Astrocyte of the cerebellum (primary cell): Measurements from ENCODE around the gene KLK15.
A peak's percentile ranks its signal among the peaks of the same experiment; 100 is the strongest.
"Not testable (repeated sequence)": the region's sequence is repeated elsewhere in the genome, so short reads cannot be mapped to it uniquely, and the experiment has no call there.

Experiments used
- DNase-seq: peaks from one replicate; pipeline ENCODE4 v3.0.0-alpha.2; 2011; ENCODE audit warnings: low read depth
- H3K4me3 ChIP-seq: 2 replicates; pipeline ENCODE4 v1.5.1; 2011; ENCODE audit warnings: mild to moderate bottlenecking, low read depth, low read length, moderate library complexity
- in situ Hi-C: cut with HindIII; loops from 2 replicates; pipeline ENCODE4 v1.10.0; 2017; ENCODE audit warnings: low sequenced_read_pairs
- TF ChIP-seq, protein P1 (sequence below): IDR thresholded peaks from 2 replicates; pipeline ENCODE4 v1.5.1; 2012; ENCODE audit warnings: low read length, low read depth, moderate library complexity, mild to moderate bottlenecking; ENCODE audit errors: missing control alignments

Gene KLK15

GRCh38 chr19:50785329-50785728, 48.0 kb downstream of the KLK15 start:
- TF ChIP-seq, protein P1, sequence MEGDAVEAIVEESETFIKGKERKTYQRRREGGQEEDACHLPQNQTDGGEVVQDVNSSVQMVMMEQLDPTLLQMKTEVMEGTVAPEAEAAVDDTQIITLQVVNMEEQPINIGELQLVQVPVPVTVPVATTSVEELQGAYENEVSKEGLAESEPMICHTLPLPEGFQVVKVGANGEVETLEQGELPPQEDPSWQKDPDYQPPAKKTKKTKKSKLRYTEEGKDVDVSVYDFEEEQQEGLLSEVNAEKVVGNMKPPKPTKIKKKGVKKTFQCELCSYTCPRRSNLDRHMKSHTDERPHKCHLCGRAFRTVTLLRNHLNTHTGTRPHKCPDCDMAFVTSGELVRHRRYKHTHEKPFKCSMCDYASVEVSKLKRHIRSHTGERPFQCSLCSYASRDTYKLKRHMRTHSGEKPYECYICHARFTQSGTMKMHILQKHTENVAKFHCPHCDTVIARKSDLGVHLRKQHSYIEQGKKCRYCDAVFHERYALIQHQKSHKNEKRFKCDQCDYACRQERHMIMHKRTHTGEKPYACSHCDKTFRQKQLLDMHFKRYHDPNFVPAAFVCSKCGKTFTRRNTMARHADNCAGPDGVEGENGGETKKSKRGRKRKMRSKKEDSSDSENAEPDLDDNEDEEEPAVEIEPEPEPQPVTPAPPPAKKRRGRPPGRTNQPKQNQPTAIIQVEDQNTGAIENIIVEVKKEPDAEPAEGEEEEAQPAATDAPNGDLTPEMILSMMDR: no peak
- in situ Hi-C loops: no loop called here
- no peak overlapping the region for H3K4me3 ChIP-seq
- no peak for DNase-seq

DNA sequence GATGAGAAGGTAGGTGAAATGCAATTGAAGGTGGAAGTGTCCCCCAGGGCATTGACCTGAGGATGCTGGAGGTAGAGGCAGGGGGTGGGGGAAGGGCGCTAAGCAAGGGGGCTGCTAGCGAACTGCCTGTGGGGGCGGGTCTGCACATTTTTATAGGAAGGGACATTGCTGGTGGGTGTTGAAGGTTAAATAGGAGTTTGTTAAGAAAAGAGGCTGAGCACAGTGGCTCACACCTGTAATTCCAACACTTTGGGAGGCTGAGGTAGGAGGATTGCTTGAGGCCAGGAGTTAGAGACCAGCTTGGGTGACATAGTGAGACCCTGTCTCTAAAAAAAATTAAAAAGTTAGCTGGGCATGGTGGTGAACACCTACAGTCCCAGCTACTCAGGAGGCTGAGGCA, 48.7 kb downstream of the KLK15 start:
- TF ChIP-seq, protein P1: no peak
- no peak for DNase-seq
- no peak overlapping the region for H3K4me3 ChIP-seq
- in situ Hi-C loops: no loop called here

- H3K4me3 ChIP-seq, DNase-seq, in situ Hi-C loops: not testable (repeated sequence)
These were observed 49.6 kb downstream of the KLK15 start for GRCh38 chr19:50783848-50784152.

GRCh38 chr19:50780753-50781435, 52.5 kb downstream of the KLK15 start:
- peak; percentile 55 for DNase-seq
- in situ Hi-C loops: no loop called here
- no peak overlapping the region for H3K4me3 ChIP-seq
- TF ChIP-seq, protein P1: no peak

DNA sequence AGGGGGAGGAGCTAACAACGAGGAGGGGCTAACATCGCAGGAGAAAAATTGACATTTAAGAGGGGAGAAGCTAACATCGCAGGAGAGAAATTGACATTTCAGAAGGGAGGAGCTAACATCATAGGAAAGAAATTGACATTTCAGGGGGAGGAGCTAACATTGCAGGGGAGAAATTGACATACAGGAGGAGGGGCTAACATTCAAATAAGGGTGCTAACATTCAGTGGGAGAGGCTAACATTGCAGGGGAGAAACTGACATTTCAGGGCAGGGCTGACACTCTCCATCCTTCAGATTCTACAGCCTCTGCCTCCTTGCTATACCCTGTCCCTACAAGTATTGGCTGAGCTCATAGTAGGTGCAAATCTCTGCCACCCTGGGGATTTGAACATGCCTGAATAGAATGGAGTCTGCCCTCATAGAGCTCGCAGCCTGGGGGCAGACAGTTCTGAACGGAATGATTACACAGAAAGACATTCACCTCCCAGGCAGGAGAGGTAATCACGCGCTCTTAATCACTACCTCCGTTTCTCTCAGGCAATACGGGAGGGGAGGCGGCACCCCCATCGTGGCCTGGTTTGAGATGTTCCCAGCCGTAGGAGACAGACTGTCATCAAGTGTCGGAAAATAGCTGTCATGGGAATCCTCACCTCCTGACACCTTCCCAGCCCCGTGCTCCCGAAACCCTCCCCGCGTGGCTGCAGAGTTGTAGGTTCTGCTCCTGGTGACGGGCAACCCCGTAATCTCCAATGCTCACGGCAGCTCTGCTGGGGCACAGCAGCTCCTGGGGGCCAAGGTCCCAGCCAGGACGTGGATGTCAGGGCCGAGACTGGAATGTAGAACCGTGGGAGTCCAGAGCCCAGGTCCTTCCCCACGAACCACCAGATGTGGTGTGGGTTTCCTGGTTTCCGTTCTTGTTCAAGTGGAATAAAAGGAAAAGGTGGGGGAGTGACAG, 53.6 kb downstream of the KLK15 start:
- DNase-seq: no peak
- no peak overlapping the region for H3K4me3 ChIP-seq
- TF ChIP-seq, protein P1: no peak
- in situ Hi-C loops: no loop called here

DNA sequence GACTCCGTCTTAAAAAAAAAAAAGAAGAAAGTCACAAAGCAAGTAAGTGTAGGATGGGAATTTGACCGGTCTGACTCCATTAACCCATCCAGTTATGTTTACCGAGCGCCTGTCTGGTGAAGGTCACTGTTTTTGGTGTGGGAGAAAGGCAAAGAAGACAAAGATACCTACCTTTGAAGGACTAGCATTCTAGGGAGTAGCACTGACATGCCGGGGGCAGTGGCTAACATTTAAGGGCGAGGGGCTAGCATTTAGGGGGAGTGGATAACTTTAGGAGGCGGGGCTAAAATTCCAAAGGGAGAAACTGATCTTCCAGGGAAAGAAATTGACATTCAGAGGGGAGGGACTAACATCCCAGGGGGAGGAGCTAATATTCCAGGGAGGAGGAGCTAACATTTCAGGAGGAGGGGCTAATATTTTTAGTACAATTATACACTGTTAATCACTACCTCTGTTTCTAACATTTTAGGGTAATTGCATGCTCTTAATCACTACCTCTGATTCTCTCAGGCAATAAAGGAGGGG, 54.4 kb downstream of the KLK15 start:
- no peak overlapping the region for H3K4me3 ChIP-seq
- in situ Hi-C loops: no loop called here
- no peak for DNase-seq
- TF ChIP-seq, protein P1: no peak

- in situ Hi-C loops: no loop called here
- peak; percentile 51 for DNase-seq
- no peak overlapping the region for H3K4me3 ChIP-seq
- TF ChIP-seq, protein P1: no peak
These were observed 55.5 kb downstream of the KLK15 start for GRCh38 chr19:50777830-50778303.
